Endothelial cell of umbilical vein (primary cell): ENCODE results near the gene FRK. TPM values are rescaled to one million over a fixed set of nuclear protein-coding genes. Genes with fewer than 3 reads are reported as not detected.

Experiments
- BruUV-seq: library from RNA; stranded (reverse); fragments of 400-500 nt; replicated peaks from 2 replicates; lab custom pipeline; 2021; lab: Mats Ljungman, UMichigan
- CTCF ChIA-PET: fragments of 300-600, 350-600 bp; sonication (Branson Sonifier 250); formaldehyde crosslinking; loops from one replicate; lab custom pipeline; 2021; ENCODE audit warnings: antibody characterized with exemption, inconsistent platforms; lab: Charles Lee
- POLR2A ChIA-PET: fragments of 300-600, 350-600 bp; sonication (Branson Sonifier 250); formaldehyde crosslinking; loops from one replicate; lab custom pipeline; 2021; ENCODE audit warnings: antibody characterized with exemption, inconsistent platforms; lab: Charles Lee
- DNase-seq: peaks from one replicate; pipeline ENCODE4 v3.0.0-alpha.2; 2011; ENCODE audit warnings: low read depth, low spot score
- FAIRE-seq: peaks from 2 replicates; lab custom pipeline; 2011; peaks lifted over from hg19 to GRCh38; lab: Jason Lieb, UNC
- H2AFZ ChIP-seq: 2 replicates; pipeline ENCODE4 v1.6.0; 2012; ENCODE audit warnings: low read depth, low read length, control low read depth, inconsistent platforms
- H3K27ac ChIP-seq: 2 replicates; pipeline ENCODE4 v1.5.1; 2011; ENCODE audit warnings: low read depth, mild to moderate bottlenecking, control low read depth, low read length, moderate library complexity; ENCODE audit not compliant: insufficient read depth
- H3K27me3 ChIP-seq, 2 experiments: 2 replicates each; pipeline versions ENCODE4 v1.6.0 to v1.6.1; 2011; ENCODE audit warnings: low read length in 2 of 2, mixed read lengths in 1 of 2; ENCODE audit not compliant: control insufficient read depth in 2 of 2, insufficient read depth in 2 of 2
- H3K36me3 ChIP-seq, 2 experiments: 2 replicates in 1 of 2; 3 replicates in 1 of 2; pipeline ENCODE4 v1.5.1; 2011; ENCODE audit warnings: low read length in 2 of 2, mild to moderate bottlenecking in 1 of 2, moderate library complexity in 1 of 2; ENCODE audit not compliant: control insufficient read depth in 2 of 2, insufficient read depth in 2 of 2; ENCODE audit errors: extremely low read depth in 1 of 2
- H3K4me1 ChIP-seq: 3 replicates; pipeline ENCODE4 v1.5.1; 2011; ENCODE audit warnings: mild to moderate bottlenecking, low read length; ENCODE audit not compliant: control insufficient read depth, insufficient read depth; ENCODE audit errors: extremely low read depth
- H3K4me2 ChIP-seq: 2 replicates; pipeline ENCODE4 v1.6.1; 2011; ENCODE audit warnings: low read length, control low read depth, mixed read lengths; ENCODE audit not compliant: insufficient read depth
- H3K4me3 ChIP-seq, 3 experiments: fragments of 200-600 bp in 1 of 3; sonication (generic), shearing (Covaris generic) in 1 of 3; replicated peaks in 1 of 3; 2 replicates each; pipeline ENCODE4 v1.5.1; 2011 to 2016; ENCODE audit warnings: control low read depth in 3 of 3, low read length in 3 of 3, mild to moderate bottlenecking in 2 of 3, inconsistent platforms in 1 of 3, low read depth in 1 of 3, moderate library complexity in 1 of 3; ENCODE audit not compliant: insufficient read depth in 1 of 3
- H3K79me2 ChIP-seq: 2 replicates; pipeline ENCODE4 v1.6.0; 2012; ENCODE audit warnings: low read length, inconsistent platforms; ENCODE audit not compliant: control insufficient read depth, insufficient read depth
- H3K9ac ChIP-seq: replicated peaks from 2 replicates; pipeline ENCODE3; 2011; ENCODE audit warnings: low read length, control low read depth; ENCODE audit not compliant: insufficient read depth; ENCODE audit errors: extremely low read depth
- H3K9me1 ChIP-seq: replicated peaks from 3 replicates; pipeline ENCODE4 v1.6.0; 2011; ENCODE audit warnings: mild to moderate bottlenecking, low read length; ENCODE audit not compliant: control insufficient read depth, insufficient read depth; ENCODE audit errors: extremely low read depth
- H3K9me3 ChIP-seq: replicated peaks from 2 replicates; pipeline ENCODE4 v1.5.1; 2012; ENCODE audit warnings: low read length, inconsistent platforms; ENCODE audit not compliant: control insufficient read depth, insufficient read depth
- H4K20me1 ChIP-seq: replicated peaks from 2 replicates; pipeline ENCODE3; 2011; ENCODE audit warnings: mild to moderate bottlenecking, low read length; ENCODE audit not compliant: control insufficient read depth, insufficient read depth; ENCODE audit errors: extremely low read depth
- CTCF ChIP-seq, 2 donors: IDR thresholded peaks; 1 replicate in 1 of 2; 2 replicates in 1 of 2; pipeline ENCODE4 v1.5.1; 2011; ENCODE audit warnings: low read length in 2 of 2, mild to moderate bottlenecking in 2 of 2, moderate library complexity in 2 of 2, control low read depth in 1 of 2, inconsistent platforms in 1 of 2, low read depth in 1 of 2; ENCODE audit not compliant: insufficient read depth in 1 of 2; ENCODE audit errors: extremely low read depth in 1 of 2
- EZH2 ChIP-seq: IDR thresholded peaks from 2 replicates; pipeline ENCODE4 v1.6.1; 2012; ENCODE audit warnings: borderline replicate concordance, low read depth, mild to moderate bottlenecking, moderate library complexity, low read length, inconsistent platforms; ENCODE audit not compliant: severe bottlenecking
- FOS ChIP-seq: IDR thresholded peaks from 2 replicates; pipeline ENCODE4 v1.6.1; 2011; ENCODE audit warnings: mild to moderate bottlenecking, low read length, moderate library complexity, borderline replicate concordance; ENCODE audit not compliant: insufficient read depth
- GATA2 ChIP-seq: IDR thresholded peaks from 2 replicates; pipeline ENCODE4 v1.7.0; 2011; ENCODE audit warnings: low read depth, mild to moderate bottlenecking, moderate library complexity, mixed read lengths, low read length; ENCODE audit not compliant: insufficient read length, insufficient read depth
- JUN ChIP-seq: IDR thresholded peaks from 2 replicates; pipeline ENCODE4 v1.6.1; 2011; ENCODE audit warnings: borderline replicate concordance, low read depth; ENCODE audit not compliant: insufficient read length, insufficient read depth
- MAX ChIP-seq: IDR thresholded peaks from 2 replicates; pipeline ENCODE4 v1.6.1; 2011; ENCODE audit not compliant: insufficient read depth, insufficient read length
- MYC ChIP-seq: IDR thresholded peaks from one replicate; pipeline ENCODE4 v1.6.1; 2011; ENCODE audit warnings: mild to moderate bottlenecking, low read depth, low read length
- POLR2A ChIP-seq: IDR thresholded peaks from 2 replicates; pipeline ENCODE4 v1.6.1; 2012; ENCODE audit warnings: low read depth, mild to moderate bottlenecking, control low read depth, low read length
- POLR2AphosphoS5 ChIP-seq: IDR thresholded peaks from 2 replicates; pipeline ENCODE4 v1.6.1; 2012; ENCODE audit warnings: low read depth, mild to moderate bottlenecking, control low read depth, low read length, moderate library complexity; ENCODE audit not compliant: insufficient read depth
- dilution Hi-C: fragments of 300-500 bp; cut with MboI; formaldehyde crosslinking; loops from one replicate; pipeline ENCODE4 v1.15.0; 2019; ENCODE audit warnings: low sequenced_read_pairs; ENCODE audit not compliant: extremely low pct_ligation_motif_present
- intact Hi-C: fragments of 100-400 bp; cut with micrococcal nuclease; formaldehyde crosslinking; loops from one replicate; pipeline ENCODE4 v1.10.0; 2022
- polyA plus RNA-seq, 4 experiments: library from polyadenylated mRNA; depleted of rRNA in 3 of 4; stranded (reverse) in 3 of 4; unstranded in 1 of 4; fragments of >200 nt; gene quantifications; 2 replicates each; pipeline versions ENCODE4 v1.2.1 to v1.2.3, GENCODE V29; 2011 to 2012; ENCODE audit warnings: missing spikeins in 1 of 4
- total RNA-seq: library from RNA; stranded (reverse); gene quantifications from 2 replicates; pipeline ENCODE4 v1.2.3, GENCODE V29; 2021

Gene FRK
- total and polyA plus RNA-seq, 2 donors (not counting 3 experiments of a cell fraction or from before 2014, with no cell fraction given): 0.01 TPM; not detected in 1

- DNase-seq: no peak
- Histone ChIP-seq H2AFZ (no peak overlapping the region), H3K4me2 (no peak overlapping the region), H3K79me2 (no peaks in the 10 kb centered on the region), H3K36me3 (no peaks in the 10 kb centered on the region), H3K27ac (no peak overlapping the region), H4K20me1 (no peaks in the 10 kb centered on the region), H3K4me1 (no peaks in the 10 kb centered on the region), H3K9me3 (no peaks in the 10 kb centered on the region), H3K4me3 (no peak overlapping the region), H3K9me1 (no peaks in the 10 kb centered on the region), H3K9ac (no peak overlapping the region), H3K27me3 (no peaks in the 10 kb centered on the region)
- POLR2A ChIA-PET: no interaction called here
- CTCF ChIA-PET: no interaction called here
- no TSS peak for BruUV-seq
- dilution Hi-C loops (no loop called here), intact Hi-C loops (no loop called here)
- TF ChIP-seq CTCF (IDR thresholded peaks at IDR 0.05; ENCODE audit: extremely low read depth in 1 of 2, insufficient read depth in 1 of 2, low read depth in 1 of 2, low read length in 2 of 2) (no peak), POLR2A (no peak), EZH2 (no peak), MAX (no peak), MYC (no peak), FOS (no peak), POLR2AphosphoS5 (no peak), JUN (no peak), GATA2 (no peak)
- no peak for FAIRE-seq
Measured at GRCh38 chr6:115914098-115914497, 146.6 kb downstream of the FRK start.
